ENCODE results near the gene EEF2K.
"Not testable (repeated sequence)": the region's sequence is repeated elsewhere in the genome, so short reads cannot be mapped to it uniquely, and the experiment has no call there.

The EEF2K gene

DNA sequence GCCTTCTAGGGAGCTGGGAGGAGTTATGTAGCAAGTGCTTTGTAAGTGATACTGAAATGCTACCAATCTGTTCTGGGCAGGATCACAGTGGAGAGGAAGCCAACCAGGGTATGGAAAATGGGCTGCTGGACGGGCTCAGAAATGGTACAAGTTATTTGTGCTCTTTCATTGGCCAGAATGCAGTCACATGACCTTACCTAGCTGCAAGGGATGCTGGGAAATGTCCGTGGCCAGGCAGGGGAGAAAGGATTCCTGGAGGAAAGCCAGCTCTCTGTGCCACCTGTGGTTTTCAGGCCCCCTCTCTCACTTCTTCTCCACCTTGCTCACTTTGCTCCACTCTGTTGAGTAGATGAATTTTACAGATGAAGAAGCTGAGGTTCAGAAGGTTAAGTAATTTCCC is 4.8 kb downstream of the EEF2K start:
- H3K27me3 Mint-ChIP-seq, result no peaks in the 10 kb centered on the region
- peak overlapping the region; percentile 13 for H3K4me3 Mint-ChIP-seq
- intact Hi-C loops (cut with micrococcal nuclease), result no loop called here
- no peaks in the 10 kb centered on the region for H3K9me3 Mint-ChIP-seq
- H3K27ac Mint-ChIP-seq, result peak overlapping the region; percentile 99
- H3K36me3 Mint-ChIP-seq (ENCODE audit: low read depth), result peaks cover 98% of the 10 kb centered on the region
- H3K4me1 Mint-ChIP-seq (ENCODE audit: low read depth), result peaks cover 78% of the 10 kb centered on the region

DNA sequence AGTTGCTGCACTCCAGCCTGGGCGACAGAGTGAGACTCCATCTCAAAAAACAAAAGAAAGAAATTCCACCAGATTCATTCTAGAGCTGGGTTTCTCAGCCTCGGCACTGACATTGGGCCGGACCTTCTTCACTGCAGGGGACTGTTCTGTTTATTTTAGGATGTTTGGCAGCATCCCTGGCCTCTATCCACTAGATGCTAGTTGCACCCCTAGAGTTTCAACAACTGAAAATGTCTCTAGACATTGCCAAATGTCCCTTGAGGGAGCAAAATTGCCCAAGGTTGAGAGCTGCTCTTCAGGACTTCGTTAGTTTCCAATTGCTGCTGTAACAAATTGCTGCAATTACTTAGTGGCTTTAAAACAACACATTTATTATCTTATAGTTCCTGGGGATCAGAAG is 7.2 kb downstream of the EEF2K start:
- Mint-ChIP-seq H3K4me3 (no peak overlapping the region), H3K27me3 (no peaks in the 10 kb centered on the region), H3K36me3 (ENCODE audit: low read depth) (peaks cover 94% of the 10 kb centered on the region), H3K4me1 (ENCODE audit: low read depth) (peaks cover 78% of the 10 kb centered on the region), H3K9me3 (no peaks in the 10 kb centered on the region), H3K27ac (no peak overlapping the region)
- intact Hi-C loops (cut with micrococcal nuclease), result no loop called here

DNA sequence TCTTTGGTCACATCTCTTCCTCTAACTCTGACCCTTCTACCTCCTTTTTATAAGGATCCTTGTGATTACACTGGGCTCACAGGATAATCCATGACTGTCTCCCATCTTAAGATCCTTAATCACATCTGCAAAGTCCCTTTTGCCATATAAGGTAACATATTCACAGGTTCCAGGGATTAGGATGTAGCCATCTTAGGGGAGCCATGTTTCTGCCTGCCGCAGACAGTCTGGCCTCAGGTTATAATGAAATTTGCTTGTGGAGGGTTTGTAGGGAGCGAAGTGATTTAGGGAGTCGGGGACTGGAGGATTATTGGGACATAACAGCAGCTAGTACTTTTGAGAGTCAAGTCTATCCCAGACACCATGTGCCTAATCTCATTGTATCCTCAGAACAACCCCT is 7.7 kb downstream of the EEF2K start:
- no peaks in the 10 kb centered on the region for H3K9me3 Mint-ChIP-seq
- H3K27me3 Mint-ChIP-seq, result no peaks in the 10 kb centered on the region
- H3K4me1 Mint-ChIP-seq (ENCODE audit: low read depth), result peaks cover 76% of the 10 kb centered on the region
- H3K4me3 Mint-ChIP-seq, result no peak overlapping the region
- intact Hi-C loops (cut with micrococcal nuclease), result no loop called here
- no peak overlapping the region for H3K27ac Mint-ChIP-seq
- H3K36me3 Mint-ChIP-seq (ENCODE audit: low read depth), result peaks cover 93% of the 10 kb centered on the region

DNA sequence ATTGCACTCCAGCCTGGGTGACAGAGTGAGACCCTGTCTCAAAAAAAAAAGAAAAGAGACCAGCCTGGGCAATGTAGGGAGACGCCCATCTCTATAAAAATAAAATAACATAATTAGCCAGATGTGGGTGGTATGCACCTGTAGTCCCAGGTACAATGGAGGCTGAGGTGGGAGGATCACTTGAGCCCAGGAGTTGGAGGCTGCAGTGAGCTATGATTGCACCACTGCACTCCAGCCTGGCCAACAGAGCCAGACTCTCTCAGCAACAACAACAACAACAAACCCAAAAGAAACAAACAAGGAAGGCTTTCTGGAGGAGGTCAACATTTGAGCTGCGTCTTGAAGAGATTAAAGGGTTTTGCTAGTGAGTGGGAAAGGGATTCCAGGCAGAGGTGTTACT is 8.3 kb downstream of the EEF2K start:
- Mint-ChIP-seq H3K9me3 (no peaks in the 10 kb centered on the region), H3K36me3 (ENCODE audit: low read depth) (peaks cover 92% of the 10 kb centered on the region), H3K4me3 (no peak overlapping the region), H3K27ac (no peak overlapping the region), H3K27me3 (no peaks in the 10 kb centered on the region), H3K4me1 (ENCODE audit: low read depth) (peaks cover 74% of the 10 kb centered on the region)
- intact Hi-C loops (cut with micrococcal nuclease), result no loop called here

- peaks cover 92% of the 10 kb centered on the region for H3K36me3 Mint-ChIP-seq (ENCODE audit: low read depth)
- intact Hi-C loops (cut with micrococcal nuclease), result no loop called here
- no peaks in the 10 kb centered on the region for H3K9me3 Mint-ChIP-seq
Observed at GRCh38 chr16:22214889-22215288, 8.8 kb downstream of the EEF2K start.

DNA sequence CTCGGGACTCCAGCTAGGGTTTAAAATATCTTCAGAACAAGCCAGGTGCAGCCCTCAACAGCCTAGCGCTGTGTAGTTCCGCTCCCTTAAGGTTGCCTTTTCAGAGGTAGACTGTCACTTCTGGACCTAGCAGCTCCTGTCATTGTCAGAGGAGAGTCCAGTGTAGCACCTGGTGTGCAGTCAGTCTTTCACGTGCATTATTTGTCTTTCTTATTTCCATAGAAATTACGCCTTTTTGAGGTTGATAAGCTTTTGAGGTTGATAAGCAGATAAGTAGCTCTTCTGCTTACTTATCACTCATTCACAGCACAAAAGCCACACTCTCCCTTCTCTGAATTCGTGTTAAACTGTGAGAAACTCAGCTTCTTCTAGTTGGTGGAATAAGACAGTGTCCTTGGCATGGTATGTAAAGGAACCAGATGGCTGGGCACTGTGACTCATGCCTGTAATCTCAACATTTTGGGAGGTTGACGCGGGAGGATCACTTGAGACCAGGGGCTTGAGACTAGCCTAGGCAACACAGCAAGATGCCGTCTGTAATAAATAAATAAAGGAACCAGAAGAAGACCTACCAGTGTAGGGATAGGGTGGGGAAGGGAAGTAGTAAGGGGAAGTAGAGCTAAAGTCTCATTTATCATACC is 10.2 kb downstream of the EEF2K start:
- Mint-ChIP-seq H3K27me3 (no peaks in the 10 kb centered on the region), H3K4me3 (no peak overlapping the region), H3K4me1 (ENCODE audit: low read depth) (peaks cover 63% of the 10 kb centered on the region), H3K27ac (peak overlapping the region; percentile 47), H3K9me3 (no peaks in the 10 kb centered on the region), H3K36me3 (ENCODE audit: low read depth) (peaks cover 92% of the 10 kb centered on the region)
- intact Hi-C loops (cut with micrococcal nuclease), result no loop called here

More at GRCh38 chr16:22214889-22215288, 8.8 kb downstream of the EEF2K start:
- H3K4me1 Mint-ChIP-seq (ENCODE audit: low read depth), result peaks cover 72% of the 10 kb centered on the region
- H3K4me3 Mint-ChIP-seq, result no peak overlapping the region
- H3K27ac Mint-ChIP-seq, result no peak overlapping the region
- H3K27me3 Mint-ChIP-seq, result no peaks in the 10 kb centered on the region

DNA sequence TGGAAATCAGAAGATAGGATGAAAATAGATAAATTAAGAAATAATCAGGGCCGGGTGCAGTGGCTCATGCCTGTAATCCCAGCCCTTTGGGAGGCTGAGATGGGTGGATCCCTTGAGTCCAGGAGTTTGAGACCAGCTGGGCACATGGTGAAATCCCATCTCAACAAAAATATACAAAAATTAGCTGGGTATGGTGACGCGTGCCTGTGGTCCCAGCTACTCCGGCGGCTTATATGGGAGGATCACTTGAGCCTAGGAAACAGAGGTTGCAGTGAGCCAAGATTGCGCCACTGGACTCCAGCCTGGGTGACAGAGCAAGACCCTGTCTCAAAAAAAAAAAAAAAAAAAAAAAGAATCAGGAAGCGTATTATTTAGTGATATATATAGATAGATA is 10.8 kb downstream of the EEF2K start:
- Mint-ChIP-seq H3K4me1 (ENCODE audit: low read depth) (peaks cover 58% of the 10 kb centered on the region), H3K36me3 (ENCODE audit: low read depth) (peaks cover 91% of the 10 kb centered on the region), H3K27ac (peak overlapping the region; percentile 47)
- intact Hi-C loops (cut with micrococcal nuclease); H3K27me3 Mint-ChIP-seq; H3K9me3 Mint-ChIP-seq; H3K4me3 Mint-ChIP-seq: not testable (repeated sequence)

- intact Hi-C loops (cut with micrococcal nuclease), result no loop called here
- Mint-ChIP-seq H3K9me3 (no peaks in the 10 kb centered on the region), H3K4me1 (ENCODE audit: low read depth) (peaks cover 57% of the 10 kb centered on the region), H3K27ac (no peak overlapping the region), H3K36me3 (ENCODE audit: low read depth) (peaks cover 83% of the 10 kb centered on the region), H3K4me3 (no peak overlapping the region), H3K27me3 (no peaks in the 10 kb centered on the region)
Observed at GRCh38 chr16:22217890-22218730, 12.0 kb downstream of the EEF2K start.

- peaks cover 82% of the 10 kb centered on the region for H3K36me3 Mint-ChIP-seq (ENCODE audit: low read depth)
- H3K27me3 Mint-ChIP-seq, result no peaks in the 10 kb centered on the region
- no peaks in the 10 kb centered on the region for H3K9me3 Mint-ChIP-seq
- H3K27ac Mint-ChIP-seq, result no peak overlapping the region
- H3K4me3 Mint-ChIP-seq, result no peak overlapping the region
- H3K4me1 Mint-ChIP-seq (ENCODE audit: low read depth), result peaks cover 51% of the 10 kb centered on the region
- intact Hi-C loops (cut with micrococcal nuclease), result no loop called here
Observed at GRCh38 chr16:22219389-22220068, 13.5 kb downstream of the EEF2K start.

GRCh38 chr16:22220069-22220440 is 14.0 kb downstream of the EEF2K start:
- intact Hi-C loops (cut with micrococcal nuclease), result no loop called here
- Mint-ChIP-seq H3K27ac (no peak overlapping the region), H3K36me3 (ENCODE audit: low read depth) (peaks cover 82% of the 10 kb centered on the region), H3K4me1 (ENCODE audit: low read depth) (peaks cover 51% of the 10 kb centered on the region), H3K27me3 (no peaks in the 10 kb centered on the region), H3K9me3 (no peaks in the 10 kb centered on the region), H3K4me3 (no peak overlapping the region)

DNA sequence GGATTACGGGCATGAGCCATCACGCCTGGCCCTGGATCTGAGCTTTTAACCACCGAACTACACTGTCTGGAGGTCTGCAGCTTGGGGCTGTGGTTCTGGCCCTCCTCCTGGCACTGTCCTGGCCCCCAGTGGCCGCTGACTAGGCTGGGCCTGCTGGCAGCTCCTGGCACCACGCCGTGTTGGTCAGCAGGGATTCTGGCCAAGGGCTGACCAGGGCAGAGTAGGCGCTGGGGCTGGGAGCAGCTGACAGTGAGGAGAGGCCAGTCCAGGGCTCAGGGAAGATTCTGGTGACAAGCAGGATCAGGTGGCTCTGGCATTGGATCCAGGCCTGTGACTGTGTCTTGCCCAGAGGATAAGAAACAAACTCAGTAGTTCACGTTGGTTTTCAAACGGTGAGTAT is 14.6 kb downstream of the EEF2K start:
- no peaks in the 10 kb centered on the region for H3K27me3 Mint-ChIP-seq
- peaks cover 82% of the 10 kb centered on the region for H3K36me3 Mint-ChIP-seq (ENCODE audit: low read depth)
- no peak overlapping the region for H3K4me3 Mint-ChIP-seq
- intact Hi-C loops (cut with micrococcal nuclease), result no loop called here
- H3K4me1 Mint-ChIP-seq (ENCODE audit: low read depth), result peaks cover 45% of the 10 kb centered on the region
- no peak overlapping the region for H3K27ac Mint-ChIP-seq
- no peaks in the 10 kb centered on the region for H3K9me3 Mint-ChIP-seq

- Mint-ChIP-seq H3K36me3 (ENCODE audit: low read depth) (peaks cover 83% of the 10 kb centered on the region), H3K27me3 (no peaks in the 10 kb centered on the region), H3K4me3 (no peak overlapping the region), H3K4me1 (ENCODE audit: low read depth) (peaks cover 34% of the 10 kb centered on the region), H3K27ac (no peak overlapping the region), H3K9me3 (no peaks in the 10 kb centered on the region)
- intact Hi-C loops (cut with micrococcal nuclease), result no loop called here
Observed at GRCh38 chr16:22222006-22222405, 15.9 kb downstream of the EEF2K start.

DNA sequence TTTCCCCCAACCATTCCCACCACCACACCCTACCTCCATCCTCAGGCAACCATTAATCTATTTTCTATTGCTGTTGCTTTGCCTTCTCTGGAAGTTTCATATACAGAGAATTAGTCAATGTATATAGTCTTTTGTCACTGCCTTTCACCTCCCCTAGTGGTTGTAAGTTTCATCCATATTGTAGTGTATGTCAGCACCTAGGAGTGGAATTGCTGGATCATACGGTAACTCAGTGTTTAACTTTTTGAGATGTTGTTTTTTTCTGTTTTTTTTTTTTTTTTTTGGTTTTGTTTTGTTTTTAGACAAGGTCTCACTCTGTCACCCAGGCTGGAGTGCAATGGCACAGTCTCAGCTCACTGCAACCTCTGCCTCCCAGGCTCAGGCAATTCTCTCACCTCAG is 16.9 kb downstream of the EEF2K start:
- H3K9me3 Mint-ChIP-seq, result no peaks in the 10 kb centered on the region
- no peaks in the 10 kb centered on the region for H3K27me3 Mint-ChIP-seq
- H3K4me1 Mint-ChIP-seq (ENCODE audit: low read depth), result peaks cover 30% of the 10 kb centered on the region
- no peak overlapping the region for H3K27ac Mint-ChIP-seq
- H3K4me3 Mint-ChIP-seq, result no peak overlapping the region
- H3K36me3 Mint-ChIP-seq (ENCODE audit: low read depth), result peaks cover 81% of the 10 kb centered on the region
- intact Hi-C loops (cut with micrococcal nuclease), result no loop called here

GRCh38 chr16:22225060-22225459 is 19.0 kb downstream of the EEF2K start:
- peak overlapping the region; percentile 30 for H3K27ac Mint-ChIP-seq
- no peaks in the 10 kb centered on the region for H3K27me3 Mint-ChIP-seq
- H3K4me1 Mint-ChIP-seq (ENCODE audit: low read depth), result peaks cover 17% of the 10 kb centered on the region
- H3K9me3 Mint-ChIP-seq, result no peaks in the 10 kb centered on the region
- no peak overlapping the region for H3K4me3 Mint-ChIP-seq
- intact Hi-C loops (cut with micrococcal nuclease), result no loop called here
- peaks cover 83% of the 10 kb centered on the region for H3K36me3 Mint-ChIP-seq (ENCODE audit: low read depth)
